Measurements from ENCODE around the gene BICDL1. TPM values are rescaled to one million over a fixed set of nuclear protein-coding genes. Genes with fewer than 3 reads are reported as not detected.
A peak's percentile ranks its signal among the peaks of the same experiment; 100 is the strongest.

BICDL1 gene
- total RNA-seq, 1 donor from 2014 or later = 71.2 TPM

DNA sequence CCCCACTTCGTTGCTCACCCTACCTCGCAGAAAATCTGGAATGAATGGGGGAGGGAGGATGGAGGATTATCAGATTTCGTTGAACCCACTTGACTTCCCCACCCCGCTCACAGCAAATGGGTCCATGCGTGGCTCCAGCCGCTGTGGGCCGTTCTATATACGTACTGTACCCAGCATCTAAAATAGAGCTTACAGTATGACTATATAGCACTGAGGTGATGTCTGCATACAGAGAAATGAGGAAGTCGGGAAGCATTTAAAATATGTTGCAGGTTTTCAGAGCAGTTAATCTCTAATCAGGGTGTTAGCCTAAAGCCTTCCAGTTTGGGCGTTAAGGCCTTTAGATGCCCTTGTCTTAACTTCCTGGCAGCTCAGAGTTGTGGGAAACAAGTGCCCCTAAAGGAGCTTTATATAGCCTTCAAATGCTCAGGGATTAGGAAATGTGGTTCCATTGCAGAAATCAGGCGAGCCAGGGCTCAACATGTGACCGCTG lies 1.4 kb downstream of the BICDL1 start:
- DNase-seq (ENCODE audit: extremely low spot score in 2 of 2) = no peak
- peaks cover 18% of the 10 kb centered on the region for H3K4me1 ChIP-seq
- intact Hi-C loops (cut with DNase I) = no loop called here
- H3K4me3 ChIP-seq = peak overlapping the region; percentile 38 to 53
- H3K27ac ChIP-seq = no peak overlapping the region
- no peaks in the 10 kb centered on the region for H3K27me3 ChIP-seq
- TF ChIP-seq POLR2AphosphoS5 (IDR thresholded peaks at IDR 0.05; ENCODE audit: insufficient read depth in 1 of 2, low read depth in 1 of 2) (no peak), POLR2A (IDR thresholded peaks at IDR 0.05) (no peak)
- TF ChIP-seq, protein P1, sequence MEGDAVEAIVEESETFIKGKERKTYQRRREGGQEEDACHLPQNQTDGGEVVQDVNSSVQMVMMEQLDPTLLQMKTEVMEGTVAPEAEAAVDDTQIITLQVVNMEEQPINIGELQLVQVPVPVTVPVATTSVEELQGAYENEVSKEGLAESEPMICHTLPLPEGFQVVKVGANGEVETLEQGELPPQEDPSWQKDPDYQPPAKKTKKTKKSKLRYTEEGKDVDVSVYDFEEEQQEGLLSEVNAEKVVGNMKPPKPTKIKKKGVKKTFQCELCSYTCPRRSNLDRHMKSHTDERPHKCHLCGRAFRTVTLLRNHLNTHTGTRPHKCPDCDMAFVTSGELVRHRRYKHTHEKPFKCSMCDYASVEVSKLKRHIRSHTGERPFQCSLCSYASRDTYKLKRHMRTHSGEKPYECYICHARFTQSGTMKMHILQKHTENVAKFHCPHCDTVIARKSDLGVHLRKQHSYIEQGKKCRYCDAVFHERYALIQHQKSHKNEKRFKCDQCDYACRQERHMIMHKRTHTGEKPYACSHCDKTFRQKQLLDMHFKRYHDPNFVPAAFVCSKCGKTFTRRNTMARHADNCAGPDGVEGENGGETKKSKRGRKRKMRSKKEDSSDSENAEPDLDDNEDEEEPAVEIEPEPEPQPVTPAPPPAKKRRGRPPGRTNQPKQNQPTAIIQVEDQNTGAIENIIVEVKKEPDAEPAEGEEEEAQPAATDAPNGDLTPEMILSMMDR (IDR thresholded peaks at IDR 0.05) = no peak
- no peaks in the 10 kb centered on the region for H3K36me3 ChIP-seq
- H3K9me3 ChIP-seq = no peaks in the 10 kb centered on the region

DNA sequence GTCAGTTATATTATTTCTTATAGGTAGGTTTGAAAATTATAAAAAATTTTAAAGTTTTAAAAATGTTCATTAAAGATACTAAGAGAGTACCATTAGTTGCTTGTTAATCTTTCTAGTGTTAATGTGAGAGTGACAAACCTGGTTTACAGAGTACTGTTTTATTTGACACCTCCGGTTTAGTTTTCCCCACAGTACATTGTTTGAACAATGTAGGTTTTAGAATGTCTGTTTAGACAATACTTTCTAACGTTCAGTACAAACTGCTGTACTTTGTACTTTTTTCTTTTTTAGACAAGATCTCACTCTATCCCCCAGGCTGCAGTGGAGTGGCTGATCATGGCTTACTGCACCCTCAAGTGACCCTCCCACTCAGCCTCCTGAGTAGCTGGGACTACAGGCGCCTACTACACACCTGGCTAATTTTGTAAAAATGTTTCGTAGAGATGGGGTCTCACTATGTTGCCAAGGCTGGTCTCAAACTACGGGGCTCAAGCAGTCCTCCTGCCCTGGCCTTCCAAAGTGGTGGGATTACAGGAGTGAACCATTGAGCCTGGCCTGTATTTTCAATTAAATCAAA lies 3.2 kb downstream of the BICDL1 start:
- H3K36me3 ChIP-seq = no peaks in the 10 kb centered on the region
- no peak overlapping the region for H3K27ac ChIP-seq
- no peaks in the 10 kb centered on the region for H3K9me3 ChIP-seq
- no peaks in the 10 kb centered on the region for H3K27me3 ChIP-seq
- TF ChIP-seq, protein P1 (IDR thresholded peaks at IDR 0.05) = no peak
- TF ChIP-seq POLR2A (IDR thresholded peaks at IDR 0.05) = no peak
- no peak for TF ChIP-seq POLR2AphosphoS5 (IDR thresholded peaks at IDR 0.05; ENCODE audit: insufficient read depth in 1 of 2, low read depth in 1 of 2)
- intact Hi-C loops (cut with DNase I) = no loop called here
- H3K4me3 ChIP-seq = no peak overlapping the region
- no peak for DNase-seq (ENCODE audit: extremely low spot score in 2 of 2)
- H3K4me1 ChIP-seq = peaks cover 18% of the 10 kb centered on the region

DNA sequence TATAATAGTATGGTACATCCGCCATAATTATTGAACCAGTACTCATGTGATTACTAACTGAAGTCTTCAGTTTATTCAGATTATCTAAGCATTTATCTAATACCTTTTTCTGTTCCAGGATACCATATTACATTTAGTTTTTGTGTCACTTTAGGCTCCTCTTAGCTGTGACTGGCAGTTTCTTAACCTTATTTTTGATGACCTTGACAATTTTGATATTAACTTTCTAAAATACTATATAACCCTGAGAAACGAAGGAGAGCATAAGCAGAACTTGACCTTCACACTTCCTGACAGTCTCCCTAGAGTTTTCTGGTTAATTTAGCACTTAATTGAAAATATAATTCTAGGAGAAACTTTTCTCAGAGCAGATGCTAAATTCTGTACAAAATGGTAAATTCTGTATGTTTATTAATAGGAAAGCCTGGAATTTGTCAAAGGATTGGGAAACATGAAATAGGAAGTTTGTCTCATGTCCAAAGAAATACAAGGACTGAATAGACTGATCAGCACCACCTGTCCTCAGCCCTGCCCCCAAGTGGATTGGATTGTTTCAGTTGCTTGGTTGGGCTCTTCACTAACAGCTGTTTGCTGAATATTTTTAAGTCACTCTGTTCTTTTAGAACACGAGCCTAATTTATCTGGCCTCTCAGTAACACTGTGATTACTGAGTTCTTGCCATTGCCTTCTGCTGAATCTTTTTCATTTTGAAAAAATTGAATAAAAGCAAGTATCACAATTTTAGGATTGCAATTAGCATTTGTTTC lies 6.0 kb downstream of the BICDL1 start:
- TF ChIP-seq POLR2A (IDR thresholded peaks at IDR 0.05) (no peak), POLR2AphosphoS5 (IDR thresholded peaks at IDR 0.05; ENCODE audit: insufficient read depth in 1 of 2, low read depth in 1 of 2) (no peak)
- TF ChIP-seq, protein P1 (IDR thresholded peaks at IDR 0.05) = no peak
- H3K9me3 ChIP-seq = no peaks in the 10 kb centered on the region
- no peaks in the 10 kb centered on the region for H3K36me3 ChIP-seq
- intact Hi-C loops (cut with DNase I) = no loop called here
- H3K4me1 ChIP-seq = peaks cover 8% of the 10 kb centered on the region
- H3K27me3 ChIP-seq = no peaks in the 10 kb centered on the region
- no peak overlapping the region for H3K4me3 ChIP-seq
- DNase-seq (ENCODE audit: extremely low spot score in 2 of 2) = no peak
- no peak overlapping the region for H3K27ac ChIP-seq

DNA sequence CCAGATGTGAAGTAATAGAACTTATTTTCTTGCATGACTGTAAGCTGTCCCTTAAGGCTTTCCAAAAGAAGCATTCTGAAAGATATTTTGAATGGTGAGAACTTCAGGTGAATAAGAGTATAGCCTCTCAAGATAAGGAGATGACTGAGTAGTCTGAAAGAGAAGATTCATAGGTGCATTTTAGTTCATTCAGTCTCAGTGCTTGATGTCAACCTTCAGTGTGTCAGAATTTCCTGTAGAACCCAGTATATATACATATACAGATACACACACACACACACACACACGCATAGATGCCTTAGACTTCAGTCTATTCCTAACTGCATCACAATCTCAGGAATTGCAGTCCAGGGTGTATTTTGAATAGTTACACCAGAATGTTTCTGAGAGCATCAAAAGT lies 7.4 kb downstream of the BICDL1 start:
- Histone ChIP-seq H3K27ac (no peak overlapping the region), H3K27me3 (no peaks in the 10 kb centered on the region), H3K4me1 (no peaks in the 10 kb centered on the region), H3K4me3 (no peak overlapping the region), H3K36me3 (no peaks in the 10 kb centered on the region), H3K9me3 (no peaks in the 10 kb centered on the region)
- TF ChIP-seq POLR2AphosphoS5 (IDR thresholded peaks at IDR 0.05; ENCODE audit: insufficient read depth in 1 of 2, low read depth in 1 of 2) (no peak), POLR2A (IDR thresholded peaks at IDR 0.05) (no peak)
- TF ChIP-seq, protein P1 (IDR thresholded peaks at IDR 0.05) = no peak
- no peak for DNase-seq (ENCODE audit: extremely low spot score in 2 of 2)
- intact Hi-C loops (cut with DNase I) = no loop called here

Data from vagina (tissue), 2 donors.